OCI-LY1 (cell line): ENCODE data around the gene FAH.

Experiments used
- H2AFZ ChIP-seq: fragments of 200-600 bp; sonication (generic), shearing (Covaris generic); 2 replicates; pipeline ENCODE4 v1.6.0; 2014; ENCODE audit warnings: antibody characterized with exemption, mild to moderate bottlenecking, low read length
- H3F3A ChIP-seq: fragments of 200-600 bp; sonication (generic), shearing (Covaris generic); 2 replicates; pipeline ENCODE4 v1.6.0; 2014; ENCODE audit warnings: mild to moderate bottlenecking, antibody characterized with exemption, low read length, moderate library complexity; ENCODE audit not compliant: insufficient read depth
- H3K27ac ChIP-seq: fragments of 200-600 bp; sonication (generic); 2 replicates; pipeline ENCODE4 v1.5.1; 2014; ENCODE audit warnings: low read length, mixed run types, mild to moderate bottlenecking, low read depth; ENCODE audit not compliant: poor library complexity, severe bottlenecking
- H3K27me3 ChIP-seq: fragments of 200-600 bp; sonication (generic); 2 replicates; pipeline ENCODE4 v1.6.0; 2014; ENCODE audit warnings: antibody characterized with exemption, mild to moderate bottlenecking, low read length, moderate library complexity; ENCODE audit not compliant: insufficient read depth
- H3K36me3 ChIP-seq: fragments of 200-600 bp; sonication (generic); 2 replicates; pipeline ENCODE4 v1.6.1; 2014; ENCODE audit warnings: mild to moderate bottlenecking, antibody characterized with exemption, low read length, moderate library complexity, mixed read lengths; ENCODE audit not compliant: insufficient read depth
- H3K4me1 ChIP-seq: fragments of 200-600 bp; sonication (generic); 2 replicates; pipeline ENCODE4 v1.5.1; 2014; ENCODE audit warnings: mild to moderate bottlenecking, low read length, moderate library complexity; ENCODE audit not compliant: insufficient read depth, severe bottlenecking
- H3K4me2 ChIP-seq: fragments of 200-600 bp; sonication (generic), shearing (Covaris generic); 2 replicates; pipeline ENCODE4 v1.6.1; 2014; ENCODE audit warnings: low read length
- H3K4me3 ChIP-seq: fragments of 200-600 bp; sonication (generic); 2 replicates; pipeline ENCODE4 v1.5.1; 2014; ENCODE audit warnings: low read length, low read depth, mild to moderate bottlenecking, mixed read lengths; ENCODE audit not compliant: poor library complexity, severe bottlenecking
- H3K79me2 ChIP-seq: fragments of 200-600 bp; shearing (Covaris generic); 2 replicates; pipeline ENCODE4 v1.6.1; 2016; ENCODE audit warnings: mixed run types, low read length, mixed read lengths; ENCODE audit not compliant: insufficient read depth
- H3K9ac ChIP-seq: fragments of 200-600 bp; sonication (generic), shearing (Covaris generic); 2 replicates; pipeline ENCODE4 v1.6.1; 2014; ENCODE audit warnings: mild to moderate bottlenecking, low read length, mixed read lengths
- H3K9me2 ChIP-seq: fragments of 200-600 bp; sonication (generic), shearing (Covaris generic); 2 replicates; pipeline ENCODE4 v1.6.1; 2014; ENCODE audit warnings: low read depth, mild to moderate bottlenecking, low read length, mixed read lengths
- H3K9me3 ChIP-seq: fragments of 200-600 bp; shearing (Covaris generic); 2 replicates; pipeline ENCODE4 v1.6.1; 2014; ENCODE audit warnings: low read length, mixed read lengths
- H4K20me1 ChIP-seq: fragments of 200-600 bp; sonication (generic), shearing (Covaris generic); 2 replicates; pipeline ENCODE4 v1.6.0; 2016; ENCODE audit warnings: mild to moderate bottlenecking, low read length; ENCODE audit not compliant: insufficient read depth
- CTCF ChIP-seq: fragments of 200-600 bp; sonication (generic), shearing (Covaris generic); IDR thresholded peaks from 2 replicates; pipeline ENCODE4 v1.5.1; 2017; ENCODE audit warnings: mild to moderate bottlenecking, antibody characterized with exemption, low read length, moderate library complexity, mixed read lengths
- EZH2 ChIP-seq: fragments of 200-600 bp; sonication (generic), shearing (Covaris generic); IDR thresholded peaks from 2 replicates; pipeline ENCODE4 v1.8.0; 2017; ENCODE audit warnings: borderline replicate concordance, mixed run types, mild to moderate bottlenecking, antibody characterized with exemption, low read length, moderate library complexity, mixed read lengths

Gene FAH

GRCh38 chr15:80152896-80153876, at the start of gene FAH:
TSS of gene FAH (plus strand) at chr15:80152999. CDS start at chr15:80153055, 56 bp downstream.
- Histone ChIP-seq H3K9ac (peak within 1 kb of the TSS; percentile 69), H3K4me3 (peak within 1 kb of the TSS; percentile 82), H3K4me2 (peak within 1 kb of the TSS; percentile 74), H2AFZ (peak within 1 kb of the TSS; percentile 53; the same call in 1 of the 2 replicates), H3K9me2 (no peaks in the 10 kb centered on the region), H3K27me3 (no peaks in the 10 kb centered on the region), H3F3A (no peaks in the 10 kb centered on the region), H3K4me1 (peaks cover 8% of the 10 kb centered on the region), H3K36me3 (no peaks in the 10 kb centered on the region), H4K20me1 (no peaks in the 10 kb centered on the region), H3K9me3 (no peaks in the 10 kb centered on the region), H3K27ac (no peak within 1 kb of the TSS), H3K79me2 (no peaks in the 10 kb centered on the region)
- TF ChIP-seq CTCF (no peak), EZH2 (no peak)

GRCh38 chr15:80105193-80105592, 47.6 kb upstream of the FAH start:
- no peaks in the 10 kb centered on the region for H3K27me3 ChIP-seq
- H3K9ac ChIP-seq = no peak overlapping the region
- no peak overlapping the region for H3K27ac ChIP-seq
- no peak overlapping the region for H2AFZ ChIP-seq
- no peaks in the 10 kb centered on the region for H3F3A ChIP-seq
- H3K4me3 ChIP-seq = no peak overlapping the region
- H3K9me2 ChIP-seq = no peaks in the 10 kb centered on the region
- H3K9me3 ChIP-seq = no peaks in the 10 kb centered on the region
- peaks cover 74% of the 10 kb centered on the region for H3K79me2 ChIP-seq
- TF ChIP-seq EZH2 (no peak), CTCF (no peak)
- no peak overlapping the region for H3K4me2 ChIP-seq
- peaks cover 13% of the 10 kb centered on the region; the same call in 1 of the 2 replicates for H3K36me3 ChIP-seq
- H4K20me1 ChIP-seq = no peaks in the 10 kb centered on the region
- H3K4me1 ChIP-seq = peaks cover 32% of the 10 kb centered on the region

- no peak overlapping the region for H3K27ac ChIP-seq
- no peak overlapping the region for H3K4me2 ChIP-seq
- H3K9me3 ChIP-seq = no peaks in the 10 kb centered on the region
- peaks cover 28% of the 10 kb centered on the region for H3K4me1 ChIP-seq
- no peak for TF ChIP-seq CTCF
- TF ChIP-seq EZH2 = no peak
- no peak overlapping the region for H3K9ac ChIP-seq
- H3K4me3 ChIP-seq = no peak overlapping the region
- no peaks in the 10 kb centered on the region for H4K20me1 ChIP-seq
- peaks cover 74% of the 10 kb centered on the region for H3K79me2 ChIP-seq
- H3K9me2 ChIP-seq = no peaks in the 10 kb centered on the region
- no peaks in the 10 kb centered on the region for H3K27me3 ChIP-seq
- no peaks in the 10 kb centered on the region for H3F3A ChIP-seq
- H2AFZ ChIP-seq = no peak overlapping the region
- H3K36me3 ChIP-seq = peaks cover 13% of the 10 kb centered on the region; the same call in 1 of the 2 replicates
Observed at GRCh38 chr15:80105595-80105994, 47.2 kb upstream of the FAH start.
